Medulla oblongata (tissue), 1 donor: ENCODE measurements around the gene PPM1K.

ENCODE experiments used
- DNase-seq: peaks from one replicate; pipeline ENCODE4 v3.0.0-alpha.2; 2015; ENCODE audit errors: extremely low spot score

PPM1K gene

GRCh38 chr4:88276952-88277710, 7.2 kb downstream of the PPM1K start:
- DNase-seq = no peak

GRCh38 chr4:88275949-88276515, 8.3 kb downstream of the PPM1K start:
- no peak for DNase-seq

GRCh38 chr4:88275516-88275915, 8.8 kb downstream of the PPM1K start:
- no peak for DNase-seq

GRCh38 chr4:88268913-88269312, 15.4 kb downstream of the PPM1K start:
- no peak for DNase-seq

GRCh38 chr4:88264336-88264735, 20.0 kb downstream of the PPM1K start:
- no peak for DNase-seq

- no peak for DNase-seq
These were observed 26.6 kb downstream of the PPM1K start for GRCh38 chr4:88257726-88258125.

- no peak for DNase-seq
These were observed 29.2 kb downstream of the PPM1K start for GRCh38 chr4:88255111-88255510.

- no peak for DNase-seq
These were observed 32.4 kb downstream of the PPM1K start for GRCh38 chr4:88251924-88252323.

GRCh38 chr4:88247148-88247547, 37.2 kb downstream of the PPM1K start:
- no peak for DNase-seq

- no peak for DNase-seq
These were observed 37.8 kb downstream of the PPM1K start for GRCh38 chr4:88246600-88246999.

- no peak for DNase-seq
These were observed 39.4 kb downstream of the PPM1K start for GRCh38 chr4:88244816-88245579.

GRCh38 chr4:88244056-88244455, 40.3 kb downstream of the PPM1K start:
- DNase-seq = no peak

GRCh38 chr4:88242144-88242543, 42.2 kb downstream of the PPM1K start:
- no peak for DNase-seq

GRCh38 chr4:88240297-88240714, 44.1 kb downstream of the PPM1K start:
- peak; percentile 59 for DNase-seq

GRCh38 chr4:88230969-88231771, 53.2 kb downstream of the PPM1K start:
- peak; percentile 35 for DNase-seq

- DNase-seq = no peak
These were observed 53.9 kb downstream of the PPM1K start for GRCh38 chr4:88230461-88230891.

GRCh38 chr4:88227734-88228133, 56.6 kb downstream of the PPM1K start:
- no peak for DNase-seq

GRCh38 chr4:88226143-88226542, 58.2 kb downstream of the PPM1K start:
- DNase-seq = no peak

- DNase-seq = no peak
These were observed 58.9 kb downstream of the PPM1K start for GRCh38 chr4:88225232-88226105.

- DNase-seq = no peak
These were observed 60.8 kb downstream of the PPM1K start for GRCh38 chr4:88223516-88223915.

GRCh38 chr4:88219099-88219498, 65.3 kb downstream of the PPM1K start:
- DNase-seq = peak; percentile 81
